ENCODE results near the gene SLC16A4. TPM values are rescaled to one million over a fixed set of nuclear protein-coding genes. Genes with fewer than 3 reads are reported as not detected.

The SLC16A4 gene
- polyA plus RNA-seq, 1 of the 3 experiments (the other 2 are of a cell fraction): 3.0 TPM

DNA sequence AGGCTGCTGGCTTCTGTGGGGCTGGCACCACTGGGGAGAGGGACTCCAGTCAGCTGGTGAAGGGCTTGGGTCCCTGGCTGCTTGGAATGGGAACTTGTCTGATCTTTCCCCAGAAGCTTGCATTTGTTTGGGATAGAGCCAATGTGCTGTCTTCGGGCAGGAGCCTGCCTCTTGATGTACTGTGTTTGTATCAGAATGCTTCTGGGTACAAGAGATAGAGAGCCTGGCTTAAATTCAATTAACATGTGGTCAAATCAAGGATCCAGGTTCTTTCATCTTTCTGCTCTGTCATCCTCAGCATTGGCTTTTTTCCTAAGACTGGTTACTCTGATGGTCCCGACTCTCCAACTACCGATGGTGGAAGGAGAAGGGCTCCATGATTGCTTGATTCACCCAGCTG is 44.1 kb upstream of the SLC16A4 start:
- H3K27me3 ChIP-seq (ENCODE audit: insufficient read depth): peaks cover 31% of the 10 kb centered on the region
- no peaks in the 10 kb centered on the region for H4K20me1 ChIP-seq (ENCODE audit: insufficient read depth)
- TF ChIP-seq NRF1 (IDR thresholded peaks at IDR 0.05; ENCODE audit: low read depth, low read length): no peak
- no peak for TF ChIP-seq ZBTB33 (IDR thresholded peaks at IDR 0.05; ENCODE audit: borderline replicate concordance, low read depth)
- no peak for TF ChIP-seq RCOR1 (IDR thresholded peaks at IDR 0.05; ENCODE audit: low read length)
- TF ChIP-seq, protein P1, sequence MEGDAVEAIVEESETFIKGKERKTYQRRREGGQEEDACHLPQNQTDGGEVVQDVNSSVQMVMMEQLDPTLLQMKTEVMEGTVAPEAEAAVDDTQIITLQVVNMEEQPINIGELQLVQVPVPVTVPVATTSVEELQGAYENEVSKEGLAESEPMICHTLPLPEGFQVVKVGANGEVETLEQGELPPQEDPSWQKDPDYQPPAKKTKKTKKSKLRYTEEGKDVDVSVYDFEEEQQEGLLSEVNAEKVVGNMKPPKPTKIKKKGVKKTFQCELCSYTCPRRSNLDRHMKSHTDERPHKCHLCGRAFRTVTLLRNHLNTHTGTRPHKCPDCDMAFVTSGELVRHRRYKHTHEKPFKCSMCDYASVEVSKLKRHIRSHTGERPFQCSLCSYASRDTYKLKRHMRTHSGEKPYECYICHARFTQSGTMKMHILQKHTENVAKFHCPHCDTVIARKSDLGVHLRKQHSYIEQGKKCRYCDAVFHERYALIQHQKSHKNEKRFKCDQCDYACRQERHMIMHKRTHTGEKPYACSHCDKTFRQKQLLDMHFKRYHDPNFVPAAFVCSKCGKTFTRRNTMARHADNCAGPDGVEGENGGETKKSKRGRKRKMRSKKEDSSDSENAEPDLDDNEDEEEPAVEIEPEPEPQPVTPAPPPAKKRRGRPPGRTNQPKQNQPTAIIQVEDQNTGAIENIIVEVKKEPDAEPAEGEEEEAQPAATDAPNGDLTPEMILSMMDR (IDR thresholded peaks at IDR 0.05): no peak
- TF ChIP-seq POLR2AphosphoS5 (IDR thresholded peaks at IDR 0.05; ENCODE audit: low read depth, low read length): no peak
- no peak for TF ChIP-seq EZH2phosphoT487 (IDR thresholded peaks at IDR 0.05; ENCODE audit: borderline replicate concordance, low read depth)
- TF ChIP-seq, protein P2, sequence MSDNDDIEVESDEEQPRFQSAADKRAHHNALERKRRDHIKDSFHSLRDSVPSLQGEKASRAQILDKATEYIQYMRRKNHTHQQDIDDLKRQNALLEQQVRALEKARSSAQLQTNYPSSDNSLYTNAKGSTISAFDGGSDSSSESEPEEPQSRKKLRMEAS (IDR thresholded peaks at IDR 0.05; ENCODE audit: low read depth): no peak
- no peak for TF ChIP-seq ELF1 (IDR thresholded peaks at IDR 0.05)
- TF ChIP-seq MXI1 (IDR thresholded peaks at IDR 0.05; ENCODE audit: low read depth, low read length): no peak
- TF ChIP-seq USF1 (IDR thresholded peaks at IDR 0.05; ENCODE audit: borderline replicate concordance, low read depth): no peak
- no peak for TF ChIP-seq YY1 (IDR thresholded peaks at IDR 0.05; ENCODE audit: low read depth)
- TF ChIP-seq NFIC (IDR thresholded peaks at IDR 0.05; ENCODE audit: borderline replicate concordance): no peak
- TF ChIP-seq TAF1 (IDR thresholded peaks at IDR 0.05; ENCODE audit: borderline replicate concordance, low read depth, low read length): no peak
- TF ChIP-seq FOXM1 (IDR thresholded peaks at IDR 0.05; ENCODE audit: low read depth): no peak
- no peak for TF ChIP-seq FOXJ3 (CRISPR knock-in tag; IDR thresholded peaks at IDR 0.05)
- no peak for TF ChIP-seq RFX5 (IDR thresholded peaks at IDR 0.05; ENCODE audit: low read length)
- TF ChIP-seq RXRA (IDR thresholded peaks at IDR 0.05; ENCODE audit: borderline replicate concordance, low read depth): no peak
- TF ChIP-seq TCF12 (IDR thresholded peaks at IDR 0.05): no peak
- no peak overlapping the region for H3K4me3 ChIP-seq (ENCODE audit: low read depth in 2 of 2, low read length in 1 of 2)
- no peaks in the 10 kb centered on the region for H3F3A ChIP-seq (replicated peaks; ENCODE audit: insufficient read depth)
- H3K9me2 ChIP-seq: no peaks in the 10 kb centered on the region
- no peaks in the 10 kb centered on the region for H3K9me3 ChIP-seq
- H3K4me1 ChIP-seq (ENCODE audit: control insufficient read depth in 1 of 2, insufficient read depth in 2 of 2, low read depth in 1 of 2, low read length in 1 of 2): no peaks in the 10 kb centered on the region; a peak in 1 of 4 replicates
- H3K27ac ChIP-seq (ENCODE audit: low read depth in 2 of 2, low read length in 1 of 2): no peak overlapping the region
- ChIA-PET CTCF (interaction anchor here (0.6 to 3.1 kb wide), 7 partner anchors 8 to 443 kb away, joined by 3 to 23 read pairs (median 7); no protein-coding TSS in a partner anchor), POLR2A (interaction anchor here (0.6 to 0.7 kb wide), 2 partner anchors 26 to 89 kb away, joined by 4 read pairs; no protein-coding TSS in a partner anchor)
- no peak for DNase-seq
- no peak overlapping the region for H3K9ac ChIP-seq
- H3K36me3 ChIP-seq (replicated peaks in 1 of 2; ENCODE audit: control insufficient read depth in 1 of 2, insufficient read depth in 2 of 2, low read length in 1 of 2): no peaks in the 10 kb centered on the region
- no peak overlapping the region for H3K4me2 ChIP-seq
- no peak overlapping the region for H2AFZ ChIP-seq (ENCODE audit: low read depth)
- 66% methylated on average over 3 of the region's 3 CpGs for WGBS (ENCODE audit: low lambda C conversion rate)
- no peaks in the 10 kb centered on the region for H3K79me2 ChIP-seq (ENCODE audit: insufficient read depth)

All from SK-N-SH (cell line).